Measurements from ENCODE around the gene EPHB1. TPM values are rescaled to one million over a fixed set of nuclear protein-coding genes. Genes with fewer than 3 reads are reported as not detected.

The EPHB1 gene
- polyA plus RNA-seq, 1 donor from 2014 or later: 18.7 TPM

DNA sequence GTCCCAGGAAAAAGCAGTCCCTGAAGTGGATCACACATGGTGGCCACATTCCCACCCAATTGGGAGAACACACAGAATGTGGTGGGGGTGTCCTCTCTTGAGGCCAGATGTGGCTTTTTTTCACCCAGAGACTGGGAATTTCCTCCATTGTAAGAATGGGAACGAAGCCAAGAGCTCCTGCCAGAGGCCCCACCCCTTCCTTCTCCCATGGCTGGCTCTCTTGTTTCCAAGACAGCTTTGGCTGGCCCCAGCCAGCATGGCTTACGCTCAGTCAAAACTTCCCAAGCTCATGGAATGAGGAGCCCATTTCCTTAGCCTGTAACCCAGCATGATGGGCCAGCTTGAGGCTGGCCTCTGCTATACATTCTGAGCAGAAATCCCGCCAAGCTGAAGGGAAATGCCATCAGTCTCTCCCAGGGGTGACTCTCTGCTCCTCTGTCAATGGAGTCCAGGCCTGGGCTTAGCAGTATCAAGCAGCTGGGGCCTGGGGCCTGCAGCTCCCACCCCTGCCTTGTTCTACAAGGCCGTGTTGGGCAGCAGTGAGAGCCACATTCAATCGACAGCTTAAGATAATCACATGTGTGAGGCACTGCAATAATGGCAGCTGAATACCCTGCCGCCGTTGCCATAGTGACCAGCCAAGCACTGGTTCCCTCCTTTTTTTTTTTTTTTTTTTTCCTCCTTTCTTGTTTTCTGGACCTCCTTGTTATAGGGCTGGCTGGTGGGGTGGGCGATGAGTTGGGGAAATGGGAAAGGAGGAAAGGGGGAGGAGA, 142.4 kb downstream of the EPHB1 start:
- TF ChIP-seq, protein P1, sequence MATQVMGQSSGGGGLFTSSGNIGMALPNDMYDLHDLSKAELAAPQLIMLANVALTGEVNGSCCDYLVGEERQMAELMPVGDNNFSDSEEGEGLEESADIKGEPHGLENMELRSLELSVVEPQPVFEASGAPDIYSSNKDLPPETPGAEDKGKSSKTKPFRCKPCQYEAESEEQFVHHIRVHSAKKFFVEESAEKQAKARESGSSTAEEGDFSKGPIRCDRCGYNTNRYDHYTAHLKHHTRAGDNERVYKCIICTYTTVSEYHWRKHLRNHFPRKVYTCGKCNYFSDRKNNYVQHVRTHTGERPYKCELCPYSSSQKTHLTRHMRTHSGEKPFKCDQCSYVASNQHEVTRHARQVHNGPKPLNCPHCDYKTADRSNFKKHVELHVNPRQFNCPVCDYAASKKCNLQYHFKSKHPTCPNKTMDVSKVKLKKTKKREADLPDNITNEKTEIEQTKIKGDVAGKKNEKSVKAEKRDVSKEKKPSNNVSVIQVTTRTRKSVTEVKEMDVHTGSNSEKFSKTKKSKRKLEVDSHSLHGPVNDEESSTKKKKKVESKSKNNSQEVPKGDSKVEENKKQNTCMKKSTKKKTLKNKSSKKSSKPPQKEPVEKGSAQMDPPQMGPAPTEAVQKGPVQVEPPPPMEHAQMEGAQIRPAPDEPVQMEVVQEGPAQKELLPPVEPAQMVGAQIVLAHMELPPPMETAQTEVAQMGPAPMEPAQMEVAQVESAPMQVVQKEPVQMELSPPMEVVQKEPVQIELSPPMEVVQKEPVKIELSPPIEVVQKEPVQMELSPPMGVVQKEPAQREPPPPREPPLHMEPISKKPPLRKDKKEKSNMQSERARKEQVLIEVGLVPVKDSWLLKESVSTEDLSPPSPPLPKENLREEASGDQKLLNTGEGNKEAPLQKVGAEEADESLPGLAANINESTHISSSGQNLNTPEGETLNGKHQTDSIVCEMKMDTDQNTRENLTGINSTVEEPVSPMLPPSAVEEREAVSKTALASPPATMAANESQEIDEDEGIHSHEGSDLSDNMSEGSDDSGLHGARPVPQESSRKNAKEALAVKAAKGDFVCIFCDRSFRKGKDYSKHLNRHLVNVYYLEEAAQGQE (IDR thresholded peaks at IDR 0.05; ENCODE audit: borderline replicate concordance): peak; percentile 58
- TF ChIP-seq SMC3 (conservative IDR thresholded peaks at IDR 0.05; ENCODE audit: poor library complexity): no peak
- TF ChIP-seq EP300 (conservative IDR thresholded peaks at IDR 0.05; ENCODE audit: poor library complexity, severe bottlenecking): peak; percentile 61
- TF ChIP-seq TAF1 (IDR thresholded peaks at IDR 0.05; ENCODE audit: low read depth): no peak
- TF ChIP-seq EZH2 (IDR thresholded peaks at IDR 0.05; ENCODE audit: borderline replicate concordance, insufficient read depth, low read length, poor library complexity, severe bottlenecking): no peak
- TF ChIP-seq POLR2AphosphoS5 (IDR thresholded peaks at IDR 0.05): peak; percentile 48
- TF ChIP-seq RAD21 (conservative IDR thresholded peaks at IDR 0.05): peak; percentile 34
- peak; percentile 85 for TF ChIP-seq MXI1 (conservative IDR thresholded peaks at IDR 0.05; ENCODE audit: poor library complexity, severe bottlenecking)
- H3K27ac ChIP-seq (ENCODE audit: low read length): peak overlapping the region; percentile 84
- peak overlapping the region; percentile 50 for H3K4me3 ChIP-seq (ENCODE audit: low read length)

GRCh38 chr3:134938029-134938525, 143.0 kb downstream of the EPHB1 start:
- Histone ChIP-seq H3K9ac (ENCODE audit: low read length) (peak overlapping the region; percentile 49), H4K20me1 (ENCODE audit: insufficient read depth) (no peaks in the 10 kb centered on the region), H3K4me3 (ENCODE audit: low read length) (peak overlapping the region; percentile 50), H3K27me3 (ENCODE audit: insufficient read depth, low read depth, low read length) (no peaks in the 10 kb centered on the region), H3K27ac (ENCODE audit: low read length) (peak overlapping the region; percentile 84), H2AFZ (ENCODE audit: low read depth, low read length) (no peak overlapping the region), H3K79me2 (replicated peaks; ENCODE audit: insufficient read depth, low read length) (peaks cover 9% of the 10 kb centered on the region), H3K9me3 (ENCODE audit: low read length) (no peaks in the 10 kb centered on the region), H3K36me3 (ENCODE audit: insufficient read depth, low read length) (no peaks in the 10 kb centered on the region), H3K4me2 (ENCODE audit: low read length) (peak overlapping the region; percentile 48), H3F3A (ENCODE audit: insufficient read depth, low read length, poor library complexity, severe bottlenecking) (no peaks in the 10 kb centered on the region), H3K9me2 (ENCODE audit: insufficient read depth, low read length) (no peaks in the 10 kb centered on the region)
- peak; percentile 36 for TF ChIP-seq CTCF (IDR thresholded peaks at IDR 0.05; ENCODE audit: poor library complexity, severe bottlenecking)
- no peak for TF ChIP-seq MXI1 (conservative IDR thresholded peaks at IDR 0.05; ENCODE audit: poor library complexity, severe bottlenecking)
- TF ChIP-seq, protein P1 (IDR thresholded peaks at IDR 0.05; ENCODE audit: borderline replicate concordance): no peak
- peak; percentile 10 for TF ChIP-seq RAD21 (conservative IDR thresholded peaks at IDR 0.05)
- TF ChIP-seq EP300 (conservative IDR thresholded peaks at IDR 0.05; ENCODE audit: poor library complexity, severe bottlenecking): peak; percentile 68
- TF ChIP-seq TAF1 (IDR thresholded peaks at IDR 0.05; ENCODE audit: low read depth): peak; percentile 29
- TF ChIP-seq POLR2AphosphoS5 (IDR thresholded peaks at IDR 0.05): peak; percentile 51
- TF ChIP-seq SMC3 (conservative IDR thresholded peaks at IDR 0.05; ENCODE audit: poor library complexity): no peak
- no peak for TF ChIP-seq EZH2 (IDR thresholded peaks at IDR 0.05; ENCODE audit: borderline replicate concordance, insufficient read depth, low read length, poor library complexity, severe bottlenecking)

More for the DNA sequence above, 142.4 kb downstream of the EPHB1 start:
- Histone ChIP-seq H2AFZ (ENCODE audit: low read depth, low read length) (no peak overlapping the region), H3K9me3 (ENCODE audit: low read length) (no peaks in the 10 kb centered on the region), H3K79me2 (replicated peaks; ENCODE audit: insufficient read depth, low read length) (peaks cover 9% of the 10 kb centered on the region), H3K36me3 (ENCODE audit: insufficient read depth, low read length) (no peaks in the 10 kb centered on the region), H3F3A (ENCODE audit: insufficient read depth, low read length, poor library complexity, severe bottlenecking) (no peaks in the 10 kb centered on the region), H4K20me1 (ENCODE audit: insufficient read depth) (no peaks in the 10 kb centered on the region), H3K4me2 (ENCODE audit: low read length) (peak overlapping the region; percentile 53), H3K27me3 (ENCODE audit: insufficient read depth, low read depth, low read length) (no peaks in the 10 kb centered on the region), H3K9ac (ENCODE audit: low read length) (peak overlapping the region; percentile 49), H3K9me2 (ENCODE audit: insufficient read depth, low read length) (no peaks in the 10 kb centered on the region)
